Keratinocyte (primary cell): ENCODE results near the gene ABLIM2.

Experiments
- CTCF ChIP-seq, 3 experiments: IDR thresholded peaks in 1 of 3; conservative IDR thresholded peaks in 1 of 3; optimal IDR thresholded peaks in 1 of 3; 2 replicates in 2 of 3; 3 replicates in 1 of 3; pipeline versions ENCODE3 to v1.5.1; 2011; ENCODE audit warnings: low read length in 3 of 3, mild to moderate bottlenecking in 3 of 3, moderate library complexity in 2 of 3, control low read depth in 1 of 3, inconsistent platforms in 1 of 3; ENCODE audit not compliant: insufficient read depth in 2 of 3; ENCODE audit errors: extremely low read depth in 1 of 3
- EZH2 ChIP-seq: IDR thresholded peaks from one replicate; pipeline ENCODE4 v1.6.1; 2012; ENCODE audit warnings: inconsistent platforms, mild to moderate bottlenecking, low read length, moderate library complexity

GRCh38 chr4:8162625-8163024, 4.0 kb upstream of the ABLIM2 start:
- TF ChIP-seq CTCF (optimal IDR thresholded peaks at IDR 0.05 in 1 of 3, IDR thresholded peaks at IDR 0.05 in 1 of 3, conservative IDR thresholded peaks at IDR 0.05 in 1 of 3; ENCODE audit: extremely low read depth in 1 of 3, insufficient read depth in 2 of 3, low read length in 3 of 3) (no peak), EZH2 (no peak)
